Sigmoid colon (tissue), 3 donors: ENCODE results near the gene THUMPD1.

Source experiments
- CTCF ChIP-seq, 4 experiments: fragments of 450-650 bp in 3 of 4; fragments of 200-600 bp in 1 of 4; IDR thresholded peaks; one replicate each; pipeline ENCODE4 v1.5.1; 2016 to 2019; ENCODE audit warnings: antibody characterized with exemption in 4 of 4, mild to moderate bottlenecking in 3 of 4, moderate library complexity in 2 of 4
- POLR2A ChIP-seq, 2 donors: fragments of 450-650 bp; IDR thresholded peaks; one replicate each; pipeline ENCODE4 v1.6.1; 2016; ENCODE audit warnings: antibody characterized with exemption in 2 of 2, mild to moderate bottlenecking in 2 of 2, moderate library complexity in 2 of 2

DNA sequence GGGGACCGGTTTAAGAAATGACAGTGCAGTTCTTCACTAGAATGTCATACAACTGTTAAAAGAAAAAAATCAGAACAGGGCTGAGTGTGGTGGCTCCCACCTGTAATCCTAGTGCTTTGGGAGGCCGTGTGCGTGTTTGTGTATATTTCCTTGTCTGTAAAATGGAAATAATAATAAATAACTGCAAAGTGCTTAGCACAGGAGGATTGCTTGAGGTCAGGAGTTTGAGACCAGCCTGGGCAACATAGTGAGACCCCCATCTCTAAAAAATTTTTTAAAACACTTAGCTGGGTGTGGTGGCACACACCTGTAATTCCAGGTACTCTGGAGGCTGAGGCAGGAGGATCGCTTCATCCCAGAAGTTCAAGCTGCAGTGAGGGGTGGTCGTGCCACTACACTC lies 24.7 kb upstream of the THUMPD1 start:
- TF ChIP-seq POLR2A (IDR thresholded peaks at IDR 0.05) = no peak
- no peak for TF ChIP-seq CTCF (IDR thresholded peaks at IDR 0.05)
